ENCODE data around the gene WHRN. TPM values are rescaled to one million over a fixed set of nuclear protein-coding genes. Genes with fewer than 3 reads are reported as not detected.

WHRN gene
- total and polyA plus RNA-seq, 5 donors = 7.8 to 20.3 (median 13.2) TPM

GRCh38 chr9:114429488-114429887 lies 75.8 kb downstream of the WHRN start:
- Histone ChIP-seq H3K27me3 (ENCODE audit: control insufficient read depth, insufficient read depth) (no peaks in the 10 kb centered on the region), H3K4me3 (ENCODE audit: low read length) (no peak overlapping the region), H3K27ac (ENCODE audit: low read length) (no peak overlapping the region), H3K4me1 (ENCODE audit: control insufficient read depth, insufficient read depth, low read length) (no peaks in the 10 kb centered on the region), H3K9me3 (ENCODE audit: control insufficient read depth, low read length) (no peaks in the 10 kb centered on the region)
- intact Hi-C loops (cut with DNase I) = no loop called here
- DNase-seq (no peak), ATAC-seq (no peak)
- 81% methylated on average over 6 of the region's 6 CpGs for WGBS

DNA sequence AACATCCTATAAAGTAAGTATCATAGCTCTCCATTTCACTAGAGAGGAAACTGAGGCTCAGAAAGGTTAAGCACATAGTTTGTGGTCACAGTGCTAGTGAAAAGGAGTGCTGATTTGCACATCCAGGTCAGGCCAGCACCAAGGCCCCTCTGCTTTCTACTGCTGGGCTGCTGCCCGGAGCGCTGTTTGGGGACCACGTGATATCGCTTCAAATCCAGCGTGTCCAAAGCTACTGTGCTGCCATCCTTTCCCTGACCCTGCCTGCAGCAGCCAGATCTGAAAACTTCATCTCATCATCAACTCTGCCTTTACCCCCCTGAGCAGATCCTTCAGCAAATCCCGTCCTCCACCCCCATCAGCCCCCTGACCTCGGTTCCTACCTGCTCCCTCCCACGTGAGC lies 76.8 kb downstream of the WHRN start:
- DNase-seq = no peak
- ATAC-seq = no peak
- Histone ChIP-seq H3K4me1 (ENCODE audit: control insufficient read depth, insufficient read depth, low read length) (no peaks in the 10 kb centered on the region), H3K27ac (ENCODE audit: low read length) (no peak overlapping the region), H3K4me3 (ENCODE audit: low read length) (no peak overlapping the region), H3K27me3 (ENCODE audit: control insufficient read depth, insufficient read depth) (no peaks in the 10 kb centered on the region), H3K9me3 (ENCODE audit: control insufficient read depth, low read length) (no peaks in the 10 kb centered on the region)
- intact Hi-C loops (cut with DNase I) = no loop called here
- WGBS = 90% methylated on average over 8 of the region's 8 CpGs

GRCh38 chr9:114427644-114428043 lies 77.6 kb downstream of the WHRN start:
- Histone ChIP-seq H3K4me3 (ENCODE audit: low read length) (no peak overlapping the region), H3K27ac (ENCODE audit: low read length) (no peak overlapping the region), H3K4me1 (ENCODE audit: control insufficient read depth, insufficient read depth, low read length) (no peaks in the 10 kb centered on the region), H3K27me3 (ENCODE audit: control insufficient read depth, insufficient read depth) (no peaks in the 10 kb centered on the region), H3K9me3 (ENCODE audit: control insufficient read depth, low read length) (no peaks in the 10 kb centered on the region)
- WGBS = 90% methylated on average over 4 of the region's 4 CpGs
- ATAC-seq (no peak), DNase-seq (no peak)
- intact Hi-C loops (cut with DNase I) = no loop called here

- H3K9me3 ChIP-seq (ENCODE audit: control insufficient read depth, low read length) = no peaks in the 10 kb centered on the region
- ATAC-seq = no peak
- no peak for DNase-seq
- H3K4me3 ChIP-seq (ENCODE audit: low read length) = no peak overlapping the region
- H3K27me3 ChIP-seq (ENCODE audit: control insufficient read depth, insufficient read depth) = no peaks in the 10 kb centered on the region
- WGBS = 86% methylated on average over 18 of the region's 18 CpGs
- no peaks in the 10 kb centered on the region for H3K4me1 ChIP-seq (ENCODE audit: control insufficient read depth, insufficient read depth, low read length)
- intact Hi-C loops (cut with DNase I) = no loop called here
- H3K27ac ChIP-seq (ENCODE audit: low read length) = no peak overlapping the region
Observed at GRCh38 chr9:114426046-114426948, 79.0 kb downstream of the WHRN start.

DNA sequence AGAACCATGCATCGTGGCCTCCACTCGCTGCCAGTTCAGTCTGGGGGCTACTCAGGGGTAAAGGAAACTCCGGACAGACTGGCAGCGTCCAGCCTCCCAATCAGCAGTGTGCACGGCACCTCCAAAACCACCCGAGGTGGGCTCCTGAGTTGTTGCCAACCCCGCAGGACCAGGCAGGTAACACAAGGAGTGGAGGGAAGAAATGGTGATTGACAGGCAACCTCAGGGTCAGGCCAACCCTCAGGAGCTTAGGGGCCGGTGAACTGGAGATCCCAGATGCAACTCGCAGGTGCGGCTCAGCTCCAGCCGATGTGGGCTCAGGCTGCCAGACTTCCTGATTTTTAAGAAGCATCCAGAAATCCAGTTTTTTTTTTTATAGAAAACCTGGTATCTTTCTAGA lies 80.1 kb downstream of the WHRN start:
- Histone ChIP-seq H3K4me3 (ENCODE audit: low read length) (no peak overlapping the region), H3K27ac (ENCODE audit: low read length) (no peak overlapping the region), H3K27me3 (ENCODE audit: control insufficient read depth, insufficient read depth) (no peaks in the 10 kb centered on the region), H3K9me3 (ENCODE audit: control insufficient read depth, low read length) (no peaks in the 10 kb centered on the region), H3K4me1 (ENCODE audit: control insufficient read depth, insufficient read depth, low read length) (no peaks in the 10 kb centered on the region)
- 85% methylated on average over 11 of the region's 11 CpGs for WGBS
- intact Hi-C loops (cut with DNase I) = no loop called here
- no peak for ATAC-seq
- DNase-seq = no peak

GRCh38 chr9:114424126-114424525 lies 81.1 kb downstream of the WHRN start:
- H3K27ac ChIP-seq (ENCODE audit: low read length) = no peak overlapping the region
- intact Hi-C loops (cut with DNase I) = no loop called here
- no peak overlapping the region for H3K4me3 ChIP-seq (ENCODE audit: low read length)
- H3K9me3 ChIP-seq (ENCODE audit: control insufficient read depth, low read length) = no peaks in the 10 kb centered on the region
- DNase-seq = no peak
- WGBS = 85% methylated on average over 12 of the region's 12 CpGs
- no peak for ATAC-seq
- no peaks in the 10 kb centered on the region for H3K27me3 ChIP-seq (ENCODE audit: control insufficient read depth, insufficient read depth)
- H3K4me1 ChIP-seq (ENCODE audit: control insufficient read depth, insufficient read depth, low read length) = no peaks in the 10 kb centered on the region

GRCh38 chr9:114423181-114423580 lies 82.1 kb downstream of the WHRN start:
- WGBS = 90% methylated on average over 14 of the region's 14 CpGs
- no peak overlapping the region for H3K27ac ChIP-seq (ENCODE audit: low read length)
- no peak overlapping the region for H3K4me3 ChIP-seq (ENCODE audit: low read length)
- no peak for DNase-seq
- H3K27me3 ChIP-seq (ENCODE audit: control insufficient read depth, insufficient read depth) = no peaks in the 10 kb centered on the region
- ATAC-seq = no peak
- no peaks in the 10 kb centered on the region for H3K4me1 ChIP-seq (ENCODE audit: control insufficient read depth, insufficient read depth, low read length)
- H3K9me3 ChIP-seq (ENCODE audit: control insufficient read depth, low read length) = no peaks in the 10 kb centered on the region
- intact Hi-C loops (cut with DNase I) = no loop called here

DNA sequence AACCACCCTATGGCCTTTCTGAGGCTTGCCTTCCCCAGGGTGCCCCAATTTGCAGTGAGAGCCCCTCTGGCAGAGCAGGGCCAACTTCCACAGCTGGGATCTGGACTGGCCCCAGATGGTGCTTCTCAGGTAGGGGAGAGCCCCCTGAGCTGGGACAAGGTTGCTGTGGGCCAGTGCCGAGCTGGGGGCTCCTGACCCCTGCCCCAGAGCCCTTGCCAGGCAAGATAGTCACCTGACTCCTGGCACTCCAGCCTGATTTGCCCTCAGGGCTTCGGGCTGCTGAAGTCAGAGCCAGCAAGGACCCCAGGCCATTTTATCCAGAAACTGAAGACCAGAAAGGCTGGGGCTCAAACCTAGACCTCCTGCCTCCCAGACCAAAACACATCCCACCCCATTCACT lies 84.1 kb downstream of the WHRN start:
- ATAC-seq (no peak), DNase-seq (no peak)
- Histone ChIP-seq H3K4me3 (ENCODE audit: low read length) (no peak overlapping the region), H3K4me1 (ENCODE audit: control insufficient read depth, insufficient read depth, low read length) (no peaks in the 10 kb centered on the region), H3K27me3 (ENCODE audit: control insufficient read depth, insufficient read depth) (no peaks in the 10 kb centered on the region), H3K9me3 (ENCODE audit: control insufficient read depth, low read length) (no peaks in the 10 kb centered on the region), H3K27ac (ENCODE audit: low read length) (no peak overlapping the region)
- intact Hi-C loops (cut with DNase I) = no loop called here
- WGBS = 81% methylated on average over 2 of the region's 2 CpGs

GRCh38 chr9:114419796-114420195 lies 85.5 kb downstream of the WHRN start:
- DNase-seq (no peak), ATAC-seq (no peak)
- Histone ChIP-seq H3K9me3 (ENCODE audit: control insufficient read depth, low read length) (no peaks in the 10 kb centered on the region), H3K4me1 (ENCODE audit: control insufficient read depth, insufficient read depth, low read length) (no peaks in the 10 kb centered on the region), H3K27ac (ENCODE audit: low read length) (no peak overlapping the region), H3K27me3 (ENCODE audit: control insufficient read depth, insufficient read depth) (no peaks in the 10 kb centered on the region), H3K4me3 (ENCODE audit: low read length) (no peak overlapping the region)
- intact Hi-C loops (cut with DNase I) = loop anchor here in 1 of 4 donors (10.0 kb wide), 1 partner anchor 495 kb away; no protein-coding TSS in a partner anchor
- 95% methylated on average over 8 of the region's 8 CpGs for WGBS

DNA sequence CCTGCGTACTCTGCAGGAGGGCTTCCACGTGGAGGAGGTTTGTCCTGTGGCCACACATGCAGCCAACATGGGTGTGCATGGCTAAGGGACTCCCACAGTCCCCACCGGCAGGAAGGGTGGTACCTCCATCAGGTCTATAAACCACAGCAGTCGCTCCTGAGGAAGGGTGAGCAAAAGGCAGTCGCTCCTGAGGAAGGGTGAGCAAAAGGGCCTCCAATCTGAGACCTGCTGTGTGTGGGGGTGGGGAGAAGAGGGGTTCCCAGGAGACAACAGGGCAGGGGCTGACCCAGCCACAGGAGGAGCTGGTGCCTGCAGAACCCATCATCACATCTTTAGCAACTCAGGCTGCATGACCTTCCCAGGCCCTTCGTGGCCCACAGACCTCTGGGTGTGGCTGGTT lies 87.2 kb downstream of the WHRN start:
- no peak overlapping the region for H3K27ac ChIP-seq (ENCODE audit: low read length)
- no peaks in the 10 kb centered on the region for H3K27me3 ChIP-seq (ENCODE audit: control insufficient read depth, insufficient read depth)
- 90% methylated on average over 6 of the region's 6 CpGs for WGBS
- ATAC-seq (no peak), DNase-seq (no peak)
- no peaks in the 10 kb centered on the region for H3K9me3 ChIP-seq (ENCODE audit: control insufficient read depth, low read length)
- intact Hi-C loops (cut with DNase I) = loop anchor here in 1 of 4 donors (10.0 kb wide), 1 partner anchor 497 kb away; no protein-coding TSS in a partner anchor
- H3K4me1 ChIP-seq (ENCODE audit: control insufficient read depth, insufficient read depth, low read length) = no peaks in the 10 kb centered on the region
- no peak overlapping the region for H3K4me3 ChIP-seq (ENCODE audit: low read length)

GRCh38 chr9:114417511-114417910 lies 87.8 kb downstream of the WHRN start:
- no peaks in the 10 kb centered on the region for H3K9me3 ChIP-seq (ENCODE audit: control insufficient read depth, low read length)
- WGBS = 71% methylated on average over 3 of the region's 3 CpGs
- intact Hi-C loops (cut with DNase I) = loop anchor here in 1 of 4 donors (10.0 kb wide), 1 partner anchor 497 kb away; no protein-coding TSS in a partner anchor
- H3K27me3 ChIP-seq (ENCODE audit: control insufficient read depth, insufficient read depth) = no peaks in the 10 kb centered on the region
- H3K4me3 ChIP-seq (ENCODE audit: low read length) = no peak overlapping the region
- ATAC-seq (no peak), DNase-seq (no peak)
- no peaks in the 10 kb centered on the region for H3K4me1 ChIP-seq (ENCODE audit: control insufficient read depth, insufficient read depth, low read length)
- H3K27ac ChIP-seq (ENCODE audit: low read length) = no peak overlapping the region
